Esophagus muscularis mucosa (tissue), 4 donors: ENCODE data around the gene PPT1. TPM values are rescaled to one million over a fixed set of nuclear protein-coding genes. Genes with fewer than 3 reads are reported as not detected.

Experiments used
- DNase-seq: peaks from one replicate; pipeline ENCODE4 v3.0.0-alpha.2; 2017; ENCODE audit errors: extremely low spot score
- H3K27ac ChIP-seq, 4 donors: fragments of 200-600 bp; sonication (generic); replicated peaks in 1 of 4; 1 replicate in 3 of 4; 2 replicates in 1 of 4; pipeline ENCODE4 v1.5.1; 2016 to 2019; ENCODE audit warnings: mild to moderate bottlenecking in 1 of 4
- H3K27me3 ChIP-seq, 4 donors: fragments of 200-600 bp; sonication (generic); one replicate each; pipeline versions ENCODE4 v1.5.1 to v1.6.0; 2016 to 2019
- H3K36me3 ChIP-seq, 4 donors: fragments of 200-600 bp; sonication (generic); one replicate each; pipeline ENCODE4 v1.5.1; 2016 to 2019
- H3K4me1 ChIP-seq, 4 donors: fragments of 200-600 bp; sonication (generic); one replicate each; pipeline ENCODE4 v1.5.1; 2016 to 2019
- H3K4me3 ChIP-seq, 4 donors: fragments of 200-600 bp; sonication (generic); 1 replicate in 2 of 4; 2 replicates in 2 of 4; pipeline ENCODE4 v1.5.1; 2016 to 2019; ENCODE audit warnings: mild to moderate bottlenecking in 4 of 4, moderate library complexity in 1 of 4
- H3K9me3 ChIP-seq, 4 donors: fragments of 200-600 bp; sonication (generic); 1 replicate in 3 of 4; 2 replicates in 1 of 4; pipeline ENCODE4 v1.5.1; 2016 to 2019
- EP300 ChIP-seq: sonication (generic); formaldehyde crosslinking; IDR thresholded peaks from one replicate; pipeline ENCODE4 v1.6.1; 2017; ENCODE audit warnings: antibody characterized with exemption
- POLR2A ChIP-seq: fragments of 450-650 bp; IDR thresholded peaks from one replicate; pipeline ENCODE4 v1.6.1; 2017; ENCODE audit warnings: antibody characterized with exemption, moderate library complexity, mild to moderate bottlenecking, low read depth
- POLR2AphosphoS5 ChIP-seq, 2 donors: sonication (generic); formaldehyde crosslinking; IDR thresholded peaks; one replicate each; pipeline ENCODE4 v1.6.1; 2017; ENCODE audit warnings: antibody characterized with exemption in 2 of 2
- WGBS: methylation state at CpG from one replicate; pipeline ENCODE4 v1.1.5; 2018; 5-methylcytosine and 5-hydroxymethylcytosine counted together
- intact Hi-C: fragments of 100-400 bp; cut with DNase I; formaldehyde crosslinking; loops from one replicate; pipeline ENCODE4 v1.15.1; 2023
- total RNA-seq, 4 donors: library from RNA; depleted of rRNA; stranded (reverse); fragments of >200 nt; gene quantifications; one replicate each; pipeline versions ENCODE4 v1.1.0 to v1.2.1, GENCODE V29; 2016
- TF ChIP-seq, protein P1 (sequence below), 3 experiments: fragments of 200-600 bp in 2 of 3; fragments of 450-650 bp in 1 of 3; sonication (generic) in 2 of 3; IDR thresholded peaks; one replicate each; pipeline ENCODE4 v1.5.1; 2017 to 2019; ENCODE audit warnings: antibody characterized with exemption in 3 of 3, mild to moderate bottlenecking in 2 of 3, moderate library complexity in 1 of 3

Gene PPT1
- total RNA-seq, 4 donors from 2014 or later, result 44.1 to 75.2 (median 50.0) TPM

DNA sequence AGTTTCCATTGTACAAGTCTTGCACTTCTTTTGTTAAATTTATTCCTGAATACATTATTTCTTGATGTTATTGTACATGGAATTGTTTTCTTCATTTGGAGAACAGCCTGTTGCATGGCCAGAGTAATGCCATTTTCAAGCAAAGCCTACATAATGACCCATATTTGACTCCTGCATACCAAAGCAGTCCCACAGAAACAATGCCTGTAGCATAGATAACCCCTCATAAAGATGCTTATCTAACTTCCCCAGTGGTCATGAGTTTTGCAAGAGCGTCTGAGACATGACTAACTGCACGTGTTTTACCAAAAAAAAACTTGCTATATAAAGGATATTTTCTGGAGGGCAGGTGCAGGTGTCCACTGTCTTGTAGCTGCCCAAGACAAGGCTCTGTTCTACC is 33.8 kb upstream of the PPT1 start:
- H3K4me3 ChIP-seq, result no peak overlapping the region
- intact Hi-C loops, result no loop called here
- TF ChIP-seq POLR2AphosphoS5 (IDR thresholded peaks at IDR 0.05), result no peak
- TF ChIP-seq, protein P1, sequence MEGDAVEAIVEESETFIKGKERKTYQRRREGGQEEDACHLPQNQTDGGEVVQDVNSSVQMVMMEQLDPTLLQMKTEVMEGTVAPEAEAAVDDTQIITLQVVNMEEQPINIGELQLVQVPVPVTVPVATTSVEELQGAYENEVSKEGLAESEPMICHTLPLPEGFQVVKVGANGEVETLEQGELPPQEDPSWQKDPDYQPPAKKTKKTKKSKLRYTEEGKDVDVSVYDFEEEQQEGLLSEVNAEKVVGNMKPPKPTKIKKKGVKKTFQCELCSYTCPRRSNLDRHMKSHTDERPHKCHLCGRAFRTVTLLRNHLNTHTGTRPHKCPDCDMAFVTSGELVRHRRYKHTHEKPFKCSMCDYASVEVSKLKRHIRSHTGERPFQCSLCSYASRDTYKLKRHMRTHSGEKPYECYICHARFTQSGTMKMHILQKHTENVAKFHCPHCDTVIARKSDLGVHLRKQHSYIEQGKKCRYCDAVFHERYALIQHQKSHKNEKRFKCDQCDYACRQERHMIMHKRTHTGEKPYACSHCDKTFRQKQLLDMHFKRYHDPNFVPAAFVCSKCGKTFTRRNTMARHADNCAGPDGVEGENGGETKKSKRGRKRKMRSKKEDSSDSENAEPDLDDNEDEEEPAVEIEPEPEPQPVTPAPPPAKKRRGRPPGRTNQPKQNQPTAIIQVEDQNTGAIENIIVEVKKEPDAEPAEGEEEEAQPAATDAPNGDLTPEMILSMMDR (IDR thresholded peaks at IDR 0.05), result no peak
- no peak for TF ChIP-seq EP300
- no peak for TF ChIP-seq POLR2A
- DNase-seq, result no peak
- peaks cover 0 to 58% (median 9%) of the 10 kb centered on the region in 4 donors for H3K27me3 ChIP-seq
- no peaks in the 10 kb centered on the region for H3K9me3 ChIP-seq
- H3K36me3 ChIP-seq, result no peaks in the 10 kb centered on the region
- 54% methylated on average over 2 of the region's 2 CpGs for WGBS
- H3K4me1 ChIP-seq, result peaks cover 0 to 10% (median 7%) of the 10 kb centered on the region in 4 donors
- no peak overlapping the region for H3K27ac ChIP-seq

DNA sequence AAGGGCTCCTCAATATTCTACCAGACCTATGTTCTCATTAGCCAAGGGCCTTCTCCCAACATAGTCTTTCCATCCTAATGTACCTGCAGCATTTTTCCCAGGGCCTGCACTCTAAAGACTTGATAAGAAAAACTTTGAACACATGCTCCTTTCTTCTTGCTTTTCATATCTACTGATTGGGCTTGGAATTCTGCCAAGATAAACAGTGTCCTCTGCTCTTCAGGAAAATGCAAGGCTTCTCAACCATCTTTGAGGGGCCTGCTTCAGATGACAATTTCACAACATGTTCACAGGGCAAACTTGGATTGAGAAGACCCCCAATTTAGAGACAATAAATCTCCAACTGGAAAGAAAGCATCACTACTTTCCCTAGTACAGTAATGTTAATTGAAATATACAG is 25.8 kb upstream of the PPT1 start:
- Histone ChIP-seq H3K27ac (no peak overlapping the region), H3K36me3 (no peaks in the 10 kb centered on the region), H3K4me1 (no peaks in the 10 kb centered on the region), H3K9me3 (no peaks in the 10 kb centered on the region), H3K4me3 (no peak overlapping the region), H3K27me3 (peaks cover 0 to 22% (median 0%) of the 10 kb centered on the region in 4 donors)
- intact Hi-C loops, result no loop called here
- no peak for DNase-seq
- TF ChIP-seq POLR2A (no peak), EP300 (no peak), POLR2AphosphoS5 (IDR thresholded peaks at IDR 0.05) (no peak)
- TF ChIP-seq, protein P1 (IDR thresholded peaks at IDR 0.05), result no peak

DNA sequence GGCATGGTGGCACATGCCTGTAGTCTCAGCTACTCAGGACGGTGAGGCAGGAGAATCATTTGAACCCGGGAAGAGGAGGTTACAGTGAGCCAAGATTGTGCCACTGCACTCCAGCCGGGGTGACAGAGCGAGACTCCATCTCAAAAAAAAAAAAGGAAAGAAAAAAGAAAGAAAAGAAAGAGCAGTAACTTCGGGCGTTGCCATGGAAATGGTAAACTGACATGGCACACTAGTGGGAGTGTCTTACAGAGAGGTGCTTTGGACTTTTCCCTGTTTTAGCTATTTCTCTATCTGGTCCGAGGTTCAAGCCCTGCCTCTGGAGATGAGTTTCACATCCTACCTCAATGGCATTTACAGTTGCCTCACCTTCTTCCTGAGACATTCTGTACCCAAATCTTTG is 23.1 kb upstream of the PPT1 start:
- H3K36me3 ChIP-seq, result no peaks in the 10 kb centered on the region
- no peak for DNase-seq
- 82% methylated on average over 7 of the region's 7 CpGs for WGBS
- H3K27me3 ChIP-seq, result peaks cover 0 to 15% (median 0%) of the 10 kb centered on the region in 4 donors
- H3K27ac ChIP-seq, result no peak overlapping the region
- intact Hi-C loops, result no loop called here
- no peaks in the 10 kb centered on the region for H3K4me1 ChIP-seq
- TF ChIP-seq POLR2A (no peak), POLR2AphosphoS5 (IDR thresholded peaks at IDR 0.05) (no peak), EP300 (no peak)
- TF ChIP-seq, protein P1 (IDR thresholded peaks at IDR 0.05), result no peak
- H3K9me3 ChIP-seq, result no peaks in the 10 kb centered on the region
- H3K4me3 ChIP-seq, result no peak overlapping the region

DNA sequence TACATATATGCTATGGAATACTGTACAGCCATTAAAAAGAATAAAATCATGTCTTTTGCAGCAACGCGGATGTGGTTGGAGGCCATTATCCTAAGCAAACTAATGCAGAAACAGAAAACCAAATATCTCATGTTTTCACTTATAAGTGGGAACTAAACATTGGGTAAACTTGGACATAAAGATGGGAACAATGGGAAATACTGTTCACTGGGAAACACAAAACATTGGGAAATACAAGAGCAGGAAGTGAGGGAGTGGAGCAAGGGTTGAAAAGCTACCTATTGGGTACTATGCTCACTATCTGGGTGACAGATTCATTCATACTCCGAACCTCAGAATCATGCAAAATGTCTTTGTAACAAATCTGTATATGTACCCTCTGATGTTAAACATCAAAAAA is 17.3 kb upstream of the PPT1 start:
- H3K9me3 ChIP-seq, result peaks cover 0 to 21% (median 17%) of the 10 kb centered on the region in 4 donors
- WGBS, result 89% methylated on average over 3 of the region's 3 CpGs
- peaks cover 0 to 24% (median 0%) of the 10 kb centered on the region in 4 donors for H3K27me3 ChIP-seq
- no peak for DNase-seq
- no peaks in the 10 kb centered on the region for H3K4me1 ChIP-seq
- intact Hi-C loops, result no loop called here
- H3K36me3 ChIP-seq, result no peaks in the 10 kb centered on the region
- H3K4me3 ChIP-seq, result no peak overlapping the region
- H3K27ac ChIP-seq, result no peak overlapping the region
- TF ChIP-seq POLR2AphosphoS5 (IDR thresholded peaks at IDR 0.05) (no peak), EP300 (no peak), POLR2A (no peak)
- TF ChIP-seq, protein P1 (IDR thresholded peaks at IDR 0.05), result no peak

DNA sequence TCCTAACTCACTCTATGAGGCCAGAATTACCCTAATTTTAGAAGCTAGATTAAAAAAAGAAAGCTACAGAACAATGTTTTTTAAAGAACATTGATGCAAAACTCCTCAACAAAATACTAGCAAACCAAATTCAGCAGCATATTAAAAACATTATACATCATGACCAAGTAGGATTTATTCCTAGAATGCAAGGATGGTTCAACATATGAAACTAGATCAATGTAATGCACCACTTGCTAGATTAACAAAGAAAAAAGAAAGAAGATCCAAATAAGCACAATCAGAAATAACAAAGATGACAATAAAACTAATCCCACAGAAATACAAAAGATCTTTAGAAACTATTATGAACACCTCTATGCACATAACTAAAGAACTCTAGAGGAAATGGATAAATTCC is 13.3 kb upstream of the PPT1 start:
- peaks cover 0 to 21% (median 17%) of the 10 kb centered on the region in 4 donors for H3K9me3 ChIP-seq
- H3K4me3 ChIP-seq, result no peak overlapping the region
- peaks cover 0 to 21% (median 0%) of the 10 kb centered on the region in 4 donors for H3K27me3 ChIP-seq
- no peak overlapping the region for H3K27ac ChIP-seq
- no peak for DNase-seq
- no peak for TF ChIP-seq POLR2AphosphoS5 (IDR thresholded peaks at IDR 0.05)
- no peak for TF ChIP-seq EP300
- TF ChIP-seq, protein P1 (IDR thresholded peaks at IDR 0.05), result no peak
- no peak for TF ChIP-seq POLR2A
- H3K4me1 ChIP-seq, result no peaks in the 10 kb centered on the region
- intact Hi-C loops, result no loop called here
- no peaks in the 10 kb centered on the region for H3K36me3 ChIP-seq
